H9 (cell line): ENCODE data around the gene IL1RAPL1. TPM values are rescaled to one million over a fixed set of nuclear protein-coding genes. Genes with fewer than 3 reads are reported as not detected.

Experiments used
- DNase-seq: peaks from one replicate; pipeline ENCODE4 v3.0.0-alpha.2; 2017
- H2AFZ ChIP-seq: one replicate; pipeline ENCODE4 v1.6.1; 2013; ENCODE audit warnings: mild to moderate bottlenecking, low read length, control low read depth, moderate library complexity
- H2AK5ac ChIP-seq: 2 replicates; pipeline ENCODE4 v1.6.1; 2013; ENCODE audit warnings: low read length, control low read depth, mixed read lengths; ENCODE audit not compliant: insufficient read length
- H2BK120ac ChIP-seq: one replicate; pipeline ENCODE4 v1.6.1; 2013; ENCODE audit warnings: low read depth, mild to moderate bottlenecking, low read length, control low read depth, inconsistent platforms; ENCODE audit not compliant: poor library complexity, severe bottlenecking
- H2BK12ac ChIP-seq: 2 replicates; pipeline ENCODE4 v1.6.1; 2013; ENCODE audit warnings: low read length, control low read depth, mixed read lengths, low read depth; ENCODE audit not compliant: insufficient read length
- H2BK15ac ChIP-seq: 2 replicates; pipeline ENCODE4 v1.6.1; 2013; ENCODE audit warnings: low read depth, low read length, control low read depth
- H2BK20ac ChIP-seq: one replicate; pipeline ENCODE4 v1.6.1; 2013; ENCODE audit warnings: low read depth, mild to moderate bottlenecking, low read length, control low read depth, inconsistent platforms; ENCODE audit not compliant: poor library complexity, severe bottlenecking
- H2BK5ac ChIP-seq: 2 replicates; pipeline ENCODE4 v1.6.1; 2013; ENCODE audit warnings: low read length, control low read depth, mixed read lengths; ENCODE audit not compliant: insufficient read length
- H3K14ac ChIP-seq: 2 replicates; pipeline ENCODE4 v1.6.1; 2013; ENCODE audit warnings: low read length, control low read depth; ENCODE audit not compliant: insufficient read depth
- H3K18ac ChIP-seq: 2 replicates; pipeline ENCODE4 v1.6.1; 2013; ENCODE audit warnings: low read depth, mild to moderate bottlenecking, mixed read lengths, low read length, control low read depth; ENCODE audit not compliant: insufficient read length
- H3K23ac ChIP-seq: 2 replicates; pipeline ENCODE4 v1.6.1; 2013; ENCODE audit warnings: low read length, control low read depth, mixed read lengths, low read depth; ENCODE audit not compliant: insufficient read length
- H3K23me2 ChIP-seq: 2 replicates; pipeline ENCODE4 v1.6.1; 2013; ENCODE audit warnings: low read depth, mild to moderate bottlenecking, mixed read lengths, low read length, control low read depth; ENCODE audit not compliant: insufficient read length, poor library complexity, severe bottlenecking
- H3K27ac ChIP-seq: 2 replicates; pipeline ENCODE4 v1.5.1; 2013; ENCODE audit warnings: low read length, control low read depth, mixed read lengths, low read depth; ENCODE audit not compliant: insufficient read length
- H3K27me3 ChIP-seq: 2 replicates; pipeline ENCODE4 v1.6.1; 2013; ENCODE audit warnings: low read length, control low read depth, inconsistent platforms; ENCODE audit not compliant: insufficient read depth
- H3K4ac ChIP-seq: 2 replicates; pipeline ENCODE4 v1.6.1; 2013; ENCODE audit warnings: low read depth, mild to moderate bottlenecking, control low read depth, inconsistent platforms, low read length, moderate library complexity
- H3K4me1 ChIP-seq: 2 replicates; pipeline ENCODE4 v1.6.1; 2013; ENCODE audit warnings: low read length, control low read depth, inconsistent platforms; ENCODE audit not compliant: insufficient read depth
- H3K4me2 ChIP-seq: 2 replicates; pipeline ENCODE4 v1.6.1; 2013; ENCODE audit warnings: low read length, control low read depth, mixed read lengths; ENCODE audit not compliant: insufficient read length, insufficient read depth
- H3K56ac ChIP-seq: 2 replicates; pipeline ENCODE4 v1.6.1; 2013; ENCODE audit warnings: low read depth, mild to moderate bottlenecking, mixed read lengths, low read length, control low read depth; ENCODE audit not compliant: insufficient read length
- H3K79me1 ChIP-seq: 2 replicates; pipeline ENCODE4 v1.6.1; 2013; ENCODE audit warnings: low read depth, mild to moderate bottlenecking, moderate library complexity, low read length, control low read depth, inconsistent platforms; ENCODE audit not compliant: insufficient read depth, poor library complexity, severe bottlenecking
- H3K79me2 ChIP-seq: 2 replicates; pipeline ENCODE4 v1.6.1; 2013; ENCODE audit warnings: low read length, control low read depth, inconsistent platforms; ENCODE audit not compliant: insufficient read depth
- H3K9ac ChIP-seq: 2 replicates; pipeline ENCODE4 v1.6.1; 2013; ENCODE audit warnings: low read length, control low read depth, mixed read lengths; ENCODE audit not compliant: insufficient read length; ENCODE audit errors: extremely low read depth
- H3K9me3 ChIP-seq: one replicate; pipeline ENCODE4 v1.6.1; 2013; ENCODE audit warnings: low read depth, low read length, inconsistent platforms; ENCODE audit not compliant: control insufficient read depth
- H3T11ph ChIP-seq: one replicate; pipeline ENCODE4 v1.6.1; 2013; ENCODE audit warnings: mild to moderate bottlenecking, low read length, control low read depth, inconsistent platforms
- H4K20me1 ChIP-seq: one replicate; pipeline ENCODE4 v1.6.1; 2013; ENCODE audit not compliant: control insufficient read depth, insufficient read length, insufficient read depth
- H4K5ac ChIP-seq: 2 replicates; pipeline ENCODE4 v1.6.1; 2013; ENCODE audit warnings: low read depth, mild to moderate bottlenecking, mixed read lengths, low read length, control low read depth; ENCODE audit not compliant: insufficient read length
- H4K8ac ChIP-seq: replicated peaks from 2 replicates; pipeline ENCODE4 v1.6.1; 2013; ENCODE audit warnings: low read length, control low read depth, mixed read lengths, low read depth; ENCODE audit not compliant: insufficient read length
- H4K91ac ChIP-seq: 2 replicates; pipeline ENCODE4 v1.6.1; 2013; ENCODE audit warnings: low read depth, mild to moderate bottlenecking, moderate library complexity, mixed read lengths, low read length, control low read depth; ENCODE audit not compliant: insufficient read length
- H3K27ac Mint-ChIP-seq, 3 experiments: 2 replicates in 2 of 3; 3 replicates in 1 of 3; pipeline ENCODE4 v1.8.0; 2020 to 2021; ENCODE audit warnings: mixed read lengths in 3 of 3, mild to moderate bottlenecking in 1 of 3, moderate library complexity in 1 of 3
- H3K27me3 Mint-ChIP-seq: 2 replicates; pipeline ENCODE4 v1.8.0; 2021; ENCODE audit warnings: low read depth, mild to moderate bottlenecking, moderate library complexity, mixed read lengths
- H3K36me3 Mint-ChIP-seq, 3 experiments: 2 replicates in 2 of 3; 3 replicates in 1 of 3; pipeline ENCODE4 v1.8.0; 2020 to 2021; ENCODE audit warnings: low read depth in 3 of 3, mixed read lengths in 3 of 3; ENCODE audit not compliant: insufficient read depth in 1 of 3
- H3K4me1 Mint-ChIP-seq, 2 experiments: 2 replicates each; pipeline ENCODE4 v1.8.0; 2020; ENCODE audit warnings: mixed read lengths in 2 of 2
- H3K4me3 Mint-ChIP-seq, 2 experiments: 2 replicates in 1 of 2; 3 replicates in 1 of 2; pipeline ENCODE4 v1.8.0; 2020 to 2021; ENCODE audit warnings: mild to moderate bottlenecking in 2 of 2, mixed read lengths in 2 of 2, moderate library complexity in 1 of 2
- H3K9me3 Mint-ChIP-seq, 2 experiments: 2 replicates in 1 of 2; 3 replicates in 1 of 2; pipeline ENCODE4 v1.8.0; 2020; ENCODE audit warnings: mild to moderate bottlenecking in 2 of 2, mixed read lengths in 2 of 2, moderate library complexity in 1 of 2
- CTCF ChIP-seq: fragments of 200-600 bp; sonication (generic); conservative IDR thresholded peaks from 3 replicates; pipeline ENCODE4 v1.8.0; 2021; ENCODE audit warnings: antibody characterized with exemption, mild to moderate bottlenecking
- WGBS: extraction: QIAGEN DNeasy Blood & Tissue Kit; methylation state at CpG from one replicate; pipeline ENCODE4 v1.1.7; 2013; ENCODE audit warnings: missing lambda C conversion rate, low lambda C conversion rate, mixed read lengths; ENCODE audit not compliant: insufficient read length; ENCODE audit errors: extremely low coverage; 5-methylcytosine and 5-hydroxymethylcytosine counted together
- total RNA-seq: library from RNA; stranded (reverse); gene quantifications from 2 replicates; pipeline ENCODE4 v1.2.1, GENCODE V29; 2021

IL1RAPL1 gene
- total RNA-seq, 1 experiment from 2014 or later = 0.31 TPM

- Histone ChIP-seq H2BK15ac (no peak overlapping the region), H3K79me2 (no peaks in the 10 kb centered on the region), H2BK12ac (no peak overlapping the region), H3K4me1 (no peaks in the 10 kb centered on the region), H4K20me1 (no peaks in the 10 kb centered on the region), H3K27me3 (no peaks in the 10 kb centered on the region), H3K79me1 (no peaks in the 10 kb centered on the region), H3K4ac (no peak overlapping the region), H2BK20ac (no peak overlapping the region), H3K18ac (no peak overlapping the region), H3K23ac (no peak overlapping the region), H3K23me2 (no peaks in the 10 kb centered on the region), H3K27ac (no peak overlapping the region), H3K9me3 (no peaks in the 10 kb centered on the region), H2BK120ac (no peak overlapping the region), H3K14ac (no peak overlapping the region), H2AFZ (no peak overlapping the region), H4K5ac (no peak overlapping the region), H3K9ac (no peak overlapping the region), H3T11ph (no peak overlapping the region), H3K56ac (no peak overlapping the region), H3K4me2 (no peak overlapping the region), H4K91ac (no peak overlapping the region), H2AK5ac (no peak overlapping the region), H2BK5ac (no peak overlapping the region), H4K8ac (no peak overlapping the region)
- WGBS = no CpG with 5 or more reads among the region's 5 CpGs
- H3K27me3 Mint-ChIP-seq = no peaks in the 10 kb centered on the region
- no peak overlapping the region for H3K27ac Mint-ChIP-seq
- TF ChIP-seq CTCF = no peak
- H3K36me3 Mint-ChIP-seq = no peaks in the 10 kb centered on the region; a peak in 1 of 7 replicates
- peaks cover 7 to 36% of the 10 kb centered on the region in 2 experiments; a peak in 4 of 5 replicates for H3K9me3 Mint-ChIP-seq
- H3K4me1 Mint-ChIP-seq = peaks cover 7 to 8% of the 10 kb centered on the region in 2 experiments; a peak in 3 of 4 replicates
- H3K4me3 Mint-ChIP-seq = no peak overlapping the region
- no peak for DNase-seq
Measured at GRCh38 chrX:29792335-29792734, 1205.1 kb downstream of the IL1RAPL1 start.
